HepG2 (cell line): Measurements from ENCODE around the gene ARL5C. TPM values are rescaled to one million over a fixed set of nuclear protein-coding genes. Genes with fewer than 3 reads are reported as not detected.

ENCODE experiments used
- ATAC-seq: fragments of 200-7000 bp; cut with Tn5 transposase; 3 replicates; pipeline ENCODE4 v1.9.1; 2020; ENCODE audit warnings: mild to moderate bottlenecking, moderate library complexity
- BruUV-seq: library from RNA; stranded (reverse); fragments of 400-500 nt; replicated peaks from 2 replicates; lab custom pipeline; 2021; lab: Mats Ljungman, UMichigan
- CTCF ChIA-PET: fragments of 300-600 bp; formaldehyde crosslinking; extraction: SDS; loops from one replicate; lab custom pipeline; 2021; ENCODE audit warnings: low total read pairs, inconsistent platforms, low intra/inter-chr PET ratio; lab: Yijun Ruan, JAX
- POLR2A ChIA-PET: fragments of 350-600 bp; sonication (Branson Sonifier 250); formaldehyde crosslinking; loops from one replicate; lab custom pipeline; 2020; ENCODE audit warnings: antibody characterized with exemption, inconsistent platforms; lab: Yijun Ruan, JAX
- DNase-seq: peaks from one replicate; pipeline ENCODE4 v3.0.0-alpha.2; 2015; ENCODE audit warnings: low spot score
- FAIRE-seq: peaks from 3 replicates; lab custom pipeline; 2011; peaks lifted over from hg19 to GRCh38; lab: Jason Lieb, UNC
- H2AFZ ChIP-seq: one replicate; pipeline ENCODE4 v1.6.1; 2011; ENCODE audit warnings: low read length, inconsistent platforms
- H3K27ac ChIP-seq: fragments of 300-600 bp; 3 replicates; pipeline ENCODE4 v1.8.0; 2011; ENCODE audit warnings: mixed run types, mild to moderate bottlenecking, mixed read lengths, low read length, inconsistent platforms; ENCODE audit not compliant: insufficient read depth; ENCODE audit errors: extremely low read length
- H3K27me3 ChIP-seq, 2 experiments: fragments of 200-600 bp in 1 of 2; 2 replicates in 1 of 2; 3 replicates in 1 of 2; pipeline versions ENCODE4 v1.6.0 to v1.8.0; 2011; ENCODE audit warnings: low read length in 2 of 2, mild to moderate bottlenecking in 2 of 2, moderate library complexity in 2 of 2, inconsistent platforms in 1 of 2; ENCODE audit not compliant: insufficient read depth in 2 of 2, control insufficient read depth in 1 of 2
- H3K36me3 ChIP-seq, 2 experiments: fragments of 200-600 bp in 1 of 2; replicated peaks in 1 of 2; 2 replicates in 1 of 2; 3 replicates in 1 of 2; pipeline versions ENCODE4 v1.5.1 to v1.8.0; 2011; ENCODE audit warnings: low read length in 2 of 2, inconsistent platforms in 1 of 2; ENCODE audit not compliant: insufficient read depth in 2 of 2, control insufficient read depth in 1 of 2
- H3K4me1 ChIP-seq: 2 replicates; pipeline ENCODE4 v1.5.1; 2012; ENCODE audit warnings: low read length, inconsistent platforms; ENCODE audit not compliant: insufficient read depth
- H3K4me2 ChIP-seq: 2 replicates; pipeline ENCODE4 v1.6.0; 2011; ENCODE audit warnings: low read depth, low read length, inconsistent platforms
- H3K4me3 ChIP-seq, 3 experiments: fragments of 200-600 bp in 1 of 3; sonication (generic), shearing (Covaris generic) in 1 of 3; replicated peaks in 1 of 3; 2 replicates each; pipeline ENCODE4 v1.5.1; 2011 to 2016; ENCODE audit warnings: low read length in 3 of 3, inconsistent platforms in 2 of 3, low read depth in 2 of 3, mild to moderate bottlenecking in 2 of 3, control low read depth in 1 of 3, mixed read lengths in 1 of 3; ENCODE audit not compliant: insufficient read depth in 1 of 3
- H3K79me2 ChIP-seq: one replicate; pipeline ENCODE4 v1.6.1; 2011; ENCODE audit warnings: low read length, inconsistent platforms; ENCODE audit not compliant: insufficient read depth
- H3K9ac ChIP-seq: 2 replicates; pipeline ENCODE4 v1.6.0; 2011; ENCODE audit warnings: mild to moderate bottlenecking, low read depth, low read length, inconsistent platforms; ENCODE audit not compliant: insufficient read depth
- H3K9me3 ChIP-seq: 2 replicates; pipeline ENCODE4 v1.5.1; 2012; ENCODE audit warnings: mild to moderate bottlenecking, low read length
- H4K20me1 ChIP-seq: 2 replicates; pipeline ENCODE4 v1.6.0; 2011; ENCODE audit warnings: inconsistent platforms, mild to moderate bottlenecking, low read length, moderate library complexity; ENCODE audit not compliant: insufficient read depth
- FOXP1 ChIP-seq, 2 experiments: fragments of 450-650 bp in 1 of 2; IDR thresholded peaks; 2 replicates each; pipeline ENCODE4 v1.6.1; 2017 to 2018; ENCODE audit warnings: antibody characterized with exemption in 1 of 2
- GABPA ChIP-seq, 2 experiments: IDR thresholded peaks; 2 replicates each; pipeline ENCODE4 v1.6.1; 2011 to 2016; ENCODE audit warnings: low read depth in 2 of 2, low read length in 1 of 2, missing biosample characterization in 1 of 2, missing genetic modification characterization in 1 of 2
- GLI4 ChIP-seq: sonication (generic); formaldehyde crosslinking; IDR thresholded peaks from 2 replicates; pipeline ENCODE4 v1.5.1; 2020; ENCODE audit warnings: missing genetic modification reagents, mild to moderate bottlenecking, moderate library complexity, borderline replicate concordance
- HNRNPH1 ChIP-seq: fragments of 200-400 bp; formaldehyde crosslinking; optimal IDR thresholded peaks from 2 replicates; pipeline ENCODE3; 2017; ENCODE audit warnings: mild to moderate bottlenecking, low read depth, low read length
- KLF11 ChIP-seq: IDR thresholded peaks from 2 replicates; pipeline ENCODE4 v1.6.1; 2016; ENCODE audit warnings: missing compliant biosample characterization
- SMARCC2 ChIP-seq: fragments of 450-650 bp; IDR thresholded peaks from 2 replicates; pipeline ENCODE4 v1.6.1; 2017; ENCODE audit warnings: antibody characterized with exemption, mild to moderate bottlenecking
- SMARCE1 ChIP-seq: fragments of 450-650 bp; IDR thresholded peaks from 2 replicates; pipeline ENCODE4 v1.6.1; 2017; ENCODE audit warnings: borderline replicate concordance
- SP5 ChIP-seq: IDR thresholded peaks from 2 replicates; pipeline ENCODE4 v1.6.1; 2016; ENCODE audit warnings: low read depth, borderline replicate concordance
- SSRP1 ChIP-seq: IDR thresholded peaks from 2 replicates; pipeline ENCODE4 v1.6.1; 2016; ENCODE audit warnings: control low read depth
- TCF7 ChIP-seq: sonication (generic); IDR thresholded peaks from 2 replicates; pipeline ENCODE4 v1.6.1; 2016; ENCODE audit warnings: antibody characterized with exemption, low read depth
- ZNF232 ChIP-seq: sonication (generic); formaldehyde crosslinking; IDR thresholded peaks from 2 replicates; pipeline ENCODE4 v1.4.0; 2020; ENCODE audit warnings: missing genetic modification reagents, borderline replicate concordance
- ZNF296 ChIP-seq: sonication (generic); formaldehyde crosslinking; conservative IDR thresholded peaks from 2 replicates; pipeline ENCODE4 v1.5.0; 2020; ENCODE audit warnings: mild to moderate bottlenecking, missing genetic modification reagents
- ZNF501 ChIP-seq: sonication (generic); formaldehyde crosslinking; IDR thresholded peaks from 2 replicates; pipeline ENCODE4 v1.5.1; 2020; ENCODE audit warnings: mild to moderate bottlenecking, moderate library complexity, missing genetic modification reagents
- ZNF546 ChIP-seq: sonication (generic); formaldehyde crosslinking; conservative IDR thresholded peaks from 2 replicates; pipeline ENCODE4 v1.8.1; 2023; ENCODE audit warnings: mild to moderate bottlenecking, missing genetic modification reagents
- ZNF7 ChIP-seq: IDR thresholded peaks from 2 replicates; pipeline ENCODE4 v1.6.1; 2016; ENCODE audit warnings: missing biosample characterization, missing genetic modification reagents
- ZNF747 ChIP-seq: sonication (generic); formaldehyde crosslinking; IDR thresholded peaks from 2 replicates; pipeline ENCODE4 v1.8.1; 2023; ENCODE audit warnings: missing genetic modification reagents, mild to moderate bottlenecking, borderline replicate concordance
- WGBS: methylation state at CpG from one replicate; pipeline ENCODE4 v1.1.6; 2017; ENCODE audit warnings: low lambda C conversion rate; 5-methylcytosine and 5-hydroxymethylcytosine counted together
- in situ Hi-C: cut with HindIII; loops from 2 replicates; pipeline ENCODE4 v1.10.0; 2017; ENCODE audit warnings: low pct_unique_long_range_greater_than_20kb; ENCODE audit not compliant: extremely low pct_ligation_motif_present
- intact Hi-C: fragments of 100-400 bp; cut with micrococcal nuclease; formaldehyde crosslinking; loops from one replicate; pipeline ENCODE4 v1.10.0; 2022; ENCODE audit not compliant: unreplicated experiment
- polyA plus RNA-seq, 8 experiments: library from polyadenylated mRNA; depleted of rRNA in 3 of 8; stranded (reverse) in 7 of 8; unstranded in 1 of 8; fragments of >200 nt; fragmentation: Illumina TruSeq in 4 of 8; extraction: Trizol in 4 of 8; gene quantifications; 2 replicates each; pipeline versions ENCODE4 v1.2.1 to v1.2.3, GENCODE V29; 2011 to 2016; ENCODE audit warnings: low read depth in 4 of 8, missing spikeins in 1 of 8, mixed read lengths in 1 of 8; ENCODE audit not compliant: insufficient read depth in 1 of 8
- total RNA-seq, 5 experiments: library from RNA; depleted of rRNA; stranded (reverse); fragments of >200 nt; fragmentation: Illumina TruSeq; extraction: Trizol; gene quantifications; 2 replicates each; pipeline ENCODE4 v1.2.3, GENCODE V29; 2016; ENCODE audit warnings: low read depth in 1 of 5
- TF ChIP-seq, protein P1 (sequence below): sonication (generic); formaldehyde crosslinking; IDR thresholded peaks from 2 replicates; pipeline ENCODE4 v1.8.1; 2023; ENCODE audit warnings: mild to moderate bottlenecking, missing genetic modification reagents
- TF ChIP-seq, protein P2 (sequence below): sonication (generic); formaldehyde crosslinking; IDR thresholded peaks from 2 replicates; pipeline ENCODE4 v1.4.0; 2020; ENCODE audit warnings: missing genetic modification reagents
- TF ChIP-seq, protein P3 (sequence below): sonication (generic); formaldehyde crosslinking; IDR thresholded peaks from 2 replicates; pipeline ENCODE4 v1.5.0; 2020; ENCODE audit warnings: mild to moderate bottlenecking, missing genetic modification reagents
- TF ChIP-seq, protein P4 (sequence below): sonication (generic); formaldehyde crosslinking; IDR thresholded peaks from 2 replicates; pipeline ENCODE4 v1.5.0; 2020; ENCODE audit warnings: mild to moderate bottlenecking, missing genetic modification reagents

The ARL5C gene
- total and polyA plus RNA-seq, 2 of the 13 experiments (the other 11 are each of a cell fraction or from before 2014, with no cell fraction given): not detected

DNA sequence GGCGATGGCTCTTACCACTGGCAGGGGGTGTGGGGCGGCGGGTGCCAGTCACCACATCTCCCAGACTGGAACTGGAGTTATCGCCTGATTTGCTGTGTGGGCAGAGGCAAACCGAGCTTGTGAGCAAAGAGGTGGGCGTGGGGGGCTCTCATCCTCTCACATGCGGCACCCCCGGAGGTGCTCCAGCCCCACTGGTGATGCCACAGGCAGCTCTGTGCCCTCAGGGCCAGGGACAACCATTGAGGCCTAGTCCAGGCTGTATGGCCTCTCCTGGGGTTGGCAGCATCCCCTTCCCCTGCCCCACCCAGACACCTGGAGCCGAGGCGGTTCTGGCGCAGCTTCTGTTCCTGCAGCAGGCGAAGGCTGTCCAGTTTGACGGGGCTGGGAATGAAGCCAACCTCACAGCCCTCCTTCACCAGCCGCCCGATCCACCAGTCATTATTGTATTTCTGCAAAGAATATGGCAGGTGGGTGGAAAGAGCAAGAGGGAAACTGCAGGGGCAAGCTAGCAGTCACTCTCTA is 20.6 kb upstream of the ARL5C start (continued):
- TF ChIP-seq, protein P1, sequence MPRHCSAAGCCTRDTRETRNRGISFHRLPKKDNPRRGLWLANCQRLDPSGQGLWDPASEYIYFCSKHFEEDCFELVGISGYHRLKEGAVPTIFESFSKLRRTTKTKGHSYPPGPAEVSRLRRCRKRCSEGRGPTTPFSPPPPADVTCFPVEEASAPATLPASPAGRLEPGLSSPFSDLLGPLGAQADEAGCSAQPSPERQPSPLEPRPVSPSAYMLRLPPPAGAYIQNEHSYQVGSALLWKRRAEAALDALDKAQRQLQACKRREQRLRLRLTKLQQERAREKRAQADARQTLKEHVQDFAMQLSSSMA (CRISPR knock-in tag): no peak
- TF ChIP-seq, protein P2, sequence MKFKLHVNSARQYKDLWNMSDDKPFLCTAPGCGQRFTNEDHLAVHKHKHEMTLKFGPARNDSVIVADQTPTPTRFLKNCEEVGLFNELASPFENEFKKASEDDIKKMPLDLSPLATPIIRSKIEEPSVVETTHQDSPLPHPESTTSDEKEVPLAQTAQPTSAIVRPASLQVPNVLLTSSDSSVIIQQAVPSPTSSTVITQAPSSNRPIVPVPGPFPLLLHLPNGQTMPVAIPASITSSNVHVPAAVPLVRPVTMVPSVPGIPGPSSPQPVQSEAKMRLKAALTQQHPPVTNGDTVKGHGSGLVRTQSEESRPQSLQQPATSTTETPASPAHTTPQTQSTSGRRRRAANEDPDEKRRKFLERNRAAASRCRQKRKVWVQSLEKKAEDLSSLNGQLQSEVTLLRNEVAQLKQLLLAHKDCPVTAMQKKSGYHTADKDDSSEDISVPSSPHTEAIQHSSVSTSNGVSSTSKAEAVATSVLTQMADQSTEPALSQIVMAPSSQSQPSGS: no peak
- no peak for TF ChIP-seq SSRP1 (CRISPR knock-in tag)
- TF ChIP-seq SMARCC2: no peak
- TF ChIP-seq ZNF296: no peak
- TF ChIP-seq GABPA (IDR thresholded peaks at IDR 0.05; ENCODE audit: low read depth, low read length): no peak
- TF ChIP-seq GABPA (CRISPR knock-in tag; IDR thresholded peaks at IDR 0.05; ENCODE audit: low read depth): no peak

DNA sequence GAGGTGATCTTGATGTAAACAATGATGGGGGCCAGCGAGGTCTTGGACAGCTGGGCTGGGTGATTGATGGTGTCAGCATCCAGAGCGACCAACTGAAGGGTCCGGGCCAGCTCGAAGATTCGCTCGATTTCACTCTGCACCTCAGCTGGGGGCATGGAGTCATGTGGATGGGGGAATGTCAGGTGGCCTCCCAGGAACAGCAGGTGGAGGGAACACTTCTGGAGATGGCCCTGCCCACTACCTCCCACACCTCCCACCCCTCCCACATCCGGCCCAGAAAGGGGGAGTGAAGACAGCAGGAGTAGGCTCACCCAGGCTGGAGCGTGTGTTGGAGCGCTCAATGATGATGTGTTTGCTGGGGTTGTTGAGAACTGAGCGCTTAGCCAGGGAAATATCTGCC is 17.8 kb upstream of the ARL5C start:
- Histone ChIP-seq H3K27me3 (no peaks in the 10 kb centered on the region), H3K27ac (no peak overlapping the region), H4K20me1 (no peaks in the 10 kb centered on the region), H3K9ac (no peak overlapping the region), H3K4me3 (no peak overlapping the region), H3K4me2 (no peak overlapping the region), H3K9me3 (no peaks in the 10 kb centered on the region), H3K36me3 (peaks cover 0 to 2% of the 10 kb centered on the region in 2 experiments; a peak in 2 of 5 replicates), H2AFZ (no peak overlapping the region), H3K79me2 (no peaks in the 10 kb centered on the region), H3K4me1 (no peaks in the 10 kb centered on the region)
- BruUV-seq: no TSS peak
- no peak for DNase-seq
- POLR2A ChIA-PET: no interaction called here
- 95% methylated on average over 10 of the region's 10 CpGs for WGBS
- CTCF ChIA-PET: no interaction called here
- in situ Hi-C loops (no loop called here), intact Hi-C loops (no loop called here)
- FAIRE-seq: no peak
- no peak for ATAC-seq
- TF ChIP-seq TCF7 (no peak), SMARCE1 (no peak), ZNF232 (CRISPR knock-in tag) (no peak), FOXP1 (IDR thresholded peaks at IDR 0.05) (no peak), FOXP1 (CRISPR knock-in tag; IDR thresholded peaks at IDR 0.05) (no peak), KLF11 (CRISPR knock-in tag) (no peak), ZNF7 (CRISPR knock-in tag) (no peak), GLI4 (CRISPR knock-in tag) (no peak), SP5 (CRISPR knock-in tag) (no peak), ZNF501 (no peak), HNRNPH1 (no peak), ZNF747 (CRISPR knock-in tag) (no peak), ZNF546 (CRISPR knock-in tag) (no peak)
- TF ChIP-seq, protein P3, sequence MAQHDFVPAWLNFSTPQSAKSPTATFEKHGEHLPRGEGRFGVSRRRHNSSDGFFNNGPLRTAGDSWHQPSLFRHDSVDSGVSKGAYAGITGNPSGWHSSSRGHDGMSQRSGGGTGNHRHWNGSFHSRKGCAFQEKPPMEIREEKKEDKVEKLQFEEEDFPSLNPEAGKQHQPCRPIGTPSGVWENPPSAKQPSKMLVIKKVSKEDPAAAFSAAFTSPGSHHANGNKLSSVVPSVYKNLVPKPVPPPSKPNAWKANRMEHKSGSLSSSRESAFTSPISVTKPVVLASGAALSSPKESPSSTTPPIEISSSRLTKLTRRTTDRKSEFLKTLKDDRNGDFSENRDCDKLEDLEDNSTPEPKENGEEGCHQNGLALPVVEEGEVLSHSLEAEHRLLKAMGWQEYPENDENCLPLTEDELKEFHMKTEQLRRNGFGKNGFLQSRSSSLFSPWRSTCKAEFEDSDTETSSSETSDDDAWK (CRISPR knock-in tag): no peak
- TF ChIP-seq, protein P4, sequence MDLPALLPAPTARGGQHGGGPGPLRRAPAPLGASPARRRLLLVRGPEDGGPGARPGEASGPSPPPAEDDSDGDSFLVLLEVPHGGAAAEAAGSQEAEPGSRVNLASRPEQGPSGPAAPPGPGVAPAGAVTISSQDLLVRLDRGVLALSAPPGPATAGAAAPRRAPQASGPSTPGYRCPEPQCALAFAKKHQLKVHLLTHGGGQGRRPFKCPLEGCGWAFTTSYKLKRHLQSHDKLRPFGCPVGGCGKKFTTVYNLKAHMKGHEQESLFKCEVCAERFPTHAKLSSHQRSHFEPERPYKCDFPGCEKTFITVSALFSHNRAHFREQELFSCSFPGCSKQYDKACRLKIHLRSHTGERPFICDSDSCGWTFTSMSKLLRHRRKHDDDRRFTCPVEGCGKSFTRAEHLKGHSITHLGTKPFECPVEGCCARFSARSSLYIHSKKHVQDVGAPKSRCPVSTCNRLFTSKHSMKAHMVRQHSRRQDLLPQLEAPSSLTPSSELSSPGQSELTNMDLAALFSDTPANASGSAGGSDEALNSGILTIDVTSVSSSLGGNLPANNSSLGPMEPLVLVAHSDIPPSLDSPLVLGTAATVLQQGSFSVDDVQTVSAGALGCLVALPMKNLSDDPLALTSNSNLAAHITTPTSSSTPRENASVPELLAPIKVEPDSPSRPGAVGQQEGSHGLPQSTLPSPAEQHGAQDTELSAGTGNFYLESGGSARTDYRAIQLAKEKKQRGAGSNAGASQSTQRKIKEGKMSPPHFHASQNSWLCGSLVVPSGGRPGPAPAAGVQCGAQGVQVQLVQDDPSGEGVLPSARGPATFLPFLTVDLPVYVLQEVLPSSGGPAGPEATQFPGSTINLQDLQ (CRISPR knock-in tag): no peak
